HG03469 (cell line): ENCODE results near the gene PLXDC2.

Experiments used
- ATAC-seq: cut with Tn5 transposase; IDR thresholded peaks from one replicate; pipeline ENCODE4 v1.9.1; 2021; ENCODE audit warnings: mild to moderate bottlenecking, moderate library complexity, moderate number of reproducible peaks; ENCODE audit not compliant: unreplicated experiment

PLXDC2 gene

DNA sequence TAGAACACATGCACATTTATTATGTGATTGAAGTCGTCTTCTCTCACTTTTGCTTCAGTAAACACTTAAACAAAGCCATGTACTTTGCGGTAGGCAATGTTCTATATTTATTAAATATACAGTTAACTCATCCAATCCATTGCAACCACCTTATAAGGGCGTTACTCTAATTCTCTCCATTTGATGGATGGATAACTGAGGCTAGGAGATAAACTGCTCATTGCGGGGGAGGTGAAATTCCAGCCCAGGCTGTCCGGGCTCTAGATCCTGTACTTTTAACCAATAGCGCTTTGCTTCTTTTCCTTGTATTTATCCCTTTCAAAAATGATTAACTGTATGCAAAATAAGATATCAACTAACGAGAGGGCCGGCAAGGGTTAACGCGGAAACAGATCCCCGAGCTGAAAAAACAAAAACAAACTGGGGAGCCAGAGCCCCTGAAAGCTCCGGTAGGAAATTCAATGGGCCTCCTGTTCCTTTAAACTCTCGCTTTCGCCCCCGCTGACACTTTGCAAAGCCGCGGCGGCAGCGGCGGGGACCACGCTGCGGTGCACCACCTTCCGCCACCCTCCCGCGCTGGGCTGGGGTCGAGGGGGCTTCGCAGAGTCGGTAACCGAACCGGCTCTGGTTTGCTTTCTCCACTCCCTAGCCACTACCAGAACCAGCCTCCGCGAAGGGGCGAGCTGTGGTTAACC lies 1.0 kb upstream of the PLXDC2 start:
- ATAC-seq = no peak

DNA sequence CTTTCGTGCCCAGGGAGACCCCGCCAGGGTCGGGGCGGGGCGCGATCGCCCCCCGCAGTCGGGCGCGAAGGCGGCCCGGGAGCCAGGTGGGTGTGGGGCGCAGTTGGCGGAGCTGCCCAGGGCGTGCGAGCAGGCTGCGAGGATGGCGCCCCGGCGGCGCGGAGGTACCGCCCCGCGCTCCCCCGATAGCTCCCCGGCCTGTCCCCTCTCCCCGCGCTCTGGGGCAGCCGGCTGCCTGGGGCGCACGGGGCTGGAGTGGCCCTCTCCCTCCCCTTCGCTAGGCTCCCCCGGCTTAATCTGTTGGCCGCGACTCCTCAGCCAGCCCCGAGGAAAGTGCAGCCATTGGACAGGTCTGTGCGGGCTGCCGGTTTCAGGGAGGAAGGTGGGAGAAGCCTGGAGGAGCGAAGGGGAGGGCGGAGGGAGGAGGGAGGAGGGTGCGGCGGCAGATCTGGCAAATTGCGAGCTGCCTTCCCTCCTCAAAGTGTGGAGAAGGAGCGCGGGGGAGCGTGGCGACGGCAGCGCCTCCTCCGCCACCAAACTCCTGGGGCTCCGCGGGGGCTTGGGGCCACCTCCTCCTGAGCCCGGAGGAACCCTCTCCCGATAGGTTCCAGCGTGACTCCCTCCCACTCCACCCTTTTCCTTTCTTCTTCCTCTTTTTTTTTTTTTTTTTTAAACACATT lies 361 bp upstream of the PLXDC2 start:
- no peak for ATAC-seq

DNA sequence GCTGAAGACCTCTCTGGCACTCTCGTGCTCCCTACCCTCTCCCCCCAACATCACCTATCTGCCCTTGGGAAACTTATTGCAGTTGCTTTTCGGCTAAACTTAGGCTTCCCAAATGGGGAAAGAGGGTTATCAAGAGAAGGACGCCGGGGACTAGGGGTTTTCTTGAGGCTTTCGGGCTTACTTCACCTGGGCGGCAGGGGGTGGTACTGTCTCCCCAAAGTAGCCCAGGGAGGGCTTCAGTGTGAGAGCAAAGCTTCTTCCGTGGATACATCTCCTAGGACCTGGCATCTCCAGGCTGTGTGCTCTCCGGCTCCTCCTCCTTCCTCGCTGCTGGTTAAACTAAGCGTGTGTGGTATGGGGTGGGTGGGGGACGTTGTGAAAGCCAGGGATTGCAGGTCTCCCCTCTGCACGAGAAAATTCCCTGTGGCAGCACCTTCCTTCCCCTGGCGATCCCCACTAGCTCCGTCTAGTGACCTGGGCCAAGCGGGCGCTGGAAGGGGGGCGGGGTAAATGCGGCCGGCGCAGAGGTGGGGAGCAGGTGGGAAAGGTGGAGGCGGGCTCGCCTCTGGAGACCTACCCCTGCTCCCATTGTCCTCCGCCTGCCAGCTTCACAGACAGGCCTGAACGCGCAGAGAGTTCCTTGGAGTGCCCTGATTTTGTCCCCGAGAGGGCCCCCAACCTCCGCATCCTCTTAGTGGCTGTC lies 1.1 kb downstream of the PLXDC2 start:
- ATAC-seq = no peak

DNA sequence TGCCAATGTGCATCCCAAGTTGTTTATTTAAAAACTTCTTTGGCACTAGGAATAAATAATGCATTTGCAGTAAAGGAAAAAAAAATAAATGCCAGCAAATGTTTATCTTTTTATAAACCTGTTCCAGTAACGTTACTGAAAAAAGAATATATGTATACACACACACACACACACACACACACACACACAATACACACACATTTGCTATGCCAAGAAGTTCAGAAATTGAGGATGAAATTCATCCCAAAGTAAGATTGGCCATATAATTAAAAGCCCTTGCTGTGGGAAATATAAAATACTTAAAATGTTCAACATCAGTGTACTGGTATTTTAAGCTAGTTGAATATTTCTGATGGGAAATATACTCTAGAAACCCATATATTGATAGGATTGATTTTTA lies 2.6 kb downstream of the PLXDC2 start:
- ATAC-seq = no peak

DNA sequence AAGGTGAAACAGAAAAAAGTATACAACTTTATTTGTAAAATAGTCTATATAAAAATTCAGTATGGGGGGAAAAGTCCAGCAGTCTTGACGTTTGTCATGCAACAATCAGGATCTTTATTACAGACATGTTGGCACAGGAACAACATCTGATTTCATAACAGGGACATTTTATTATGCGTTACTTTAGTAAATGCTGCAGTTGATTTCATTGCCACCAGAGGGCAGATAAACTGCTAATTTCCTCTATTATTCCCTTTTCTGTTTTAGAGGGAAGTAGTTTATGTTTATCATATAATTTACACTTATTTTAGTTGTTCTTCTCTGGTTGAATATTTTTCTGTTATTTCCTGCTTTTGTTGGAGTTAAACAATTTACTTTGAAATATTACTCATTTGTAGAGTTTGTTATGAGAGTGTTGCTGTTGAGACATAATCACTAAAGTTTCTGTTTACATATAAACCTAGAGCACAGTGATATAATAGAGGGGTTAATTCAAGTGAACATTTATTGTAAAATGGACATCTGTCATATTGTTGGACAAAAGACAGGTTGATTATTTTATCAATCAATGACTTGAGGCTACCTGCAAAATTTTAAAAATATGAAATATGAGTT lies 3.3 kb downstream of the PLXDC2 start:
- ATAC-seq = no peak

DNA sequence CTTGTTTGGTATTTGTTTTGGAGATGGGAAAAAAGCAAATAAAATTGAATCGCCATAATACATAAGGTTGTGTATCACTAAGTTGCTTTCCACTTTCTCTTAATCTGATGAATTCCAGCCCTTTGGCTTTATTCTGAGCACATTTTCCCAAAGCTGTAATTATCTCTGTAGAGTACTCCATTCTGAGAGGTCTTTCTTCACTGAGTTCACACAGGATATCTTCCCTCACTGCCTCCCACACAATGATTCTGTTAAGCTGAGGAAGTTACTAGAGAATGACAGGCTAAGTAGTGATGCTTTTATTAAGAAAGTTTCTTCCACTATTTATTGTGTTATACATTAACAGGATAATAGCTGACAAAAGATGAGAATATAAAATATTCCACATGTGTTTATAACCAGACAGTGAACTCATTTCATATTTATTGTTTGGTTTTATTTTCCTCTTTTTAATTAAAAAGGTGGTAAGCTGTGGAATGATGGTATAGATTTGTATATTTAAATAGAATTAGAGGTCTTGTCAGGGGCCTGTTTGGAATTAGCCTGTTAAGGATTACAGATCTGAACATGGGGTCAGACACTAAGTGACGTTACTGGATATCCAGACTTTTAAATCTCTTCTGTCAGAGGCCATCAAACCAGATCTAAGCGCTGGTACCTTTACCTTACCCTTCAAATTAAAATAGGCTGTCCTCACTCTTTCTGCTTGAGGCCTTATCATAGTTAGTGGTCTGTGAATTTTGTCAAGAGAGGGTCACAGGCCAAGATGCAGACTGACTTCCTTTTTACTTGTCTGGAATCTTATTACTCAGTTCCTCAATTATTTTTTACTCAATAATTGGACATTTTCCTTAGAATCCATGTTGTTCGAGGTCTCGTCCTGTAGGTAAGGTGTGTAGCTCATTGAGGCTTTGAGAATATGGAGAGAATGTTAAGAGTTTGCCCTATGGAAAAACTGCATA lies 8.4 kb downstream of the PLXDC2 start:
- no peak for ATAC-seq

DNA sequence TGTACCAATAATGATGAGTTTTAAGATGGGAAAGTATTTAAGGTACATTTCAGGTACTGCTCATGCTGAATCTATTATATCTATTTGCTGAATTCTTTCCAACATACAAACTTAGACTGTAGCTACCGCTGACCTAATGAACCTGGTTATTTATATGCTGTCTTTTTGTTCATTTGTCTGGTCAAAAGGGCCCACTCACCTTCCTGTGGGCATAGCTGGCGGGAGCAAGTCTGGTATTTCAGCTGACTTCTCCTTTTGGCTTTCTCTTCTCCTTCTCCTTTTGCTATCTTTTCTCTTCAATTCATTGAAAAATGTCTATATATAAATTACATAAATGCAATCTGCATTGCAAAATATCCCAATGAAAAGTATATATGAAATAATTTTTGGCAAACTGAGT lies 9.5 kb downstream of the PLXDC2 start:
- no peak for ATAC-seq

DNA sequence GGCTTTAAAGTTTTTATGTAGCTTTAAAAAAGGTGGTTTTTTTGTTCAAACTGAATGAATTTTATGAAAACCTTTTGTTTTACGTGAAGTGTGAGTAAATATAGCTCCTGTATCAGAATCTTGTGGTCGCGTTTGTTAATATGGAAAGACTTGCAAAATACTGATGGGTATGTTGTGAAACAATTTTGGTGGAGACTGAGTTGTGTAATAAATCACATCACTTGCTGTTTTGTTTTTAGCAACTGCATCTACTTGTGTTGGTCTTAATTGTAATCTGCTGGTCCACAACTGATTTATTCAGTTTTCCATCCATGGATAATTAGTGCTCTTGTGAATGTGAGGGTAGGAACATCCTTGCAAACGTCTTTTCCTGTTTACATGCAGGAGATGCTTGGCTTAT lies 10.5 kb downstream of the PLXDC2 start:
- ATAC-seq = no peak

DNA sequence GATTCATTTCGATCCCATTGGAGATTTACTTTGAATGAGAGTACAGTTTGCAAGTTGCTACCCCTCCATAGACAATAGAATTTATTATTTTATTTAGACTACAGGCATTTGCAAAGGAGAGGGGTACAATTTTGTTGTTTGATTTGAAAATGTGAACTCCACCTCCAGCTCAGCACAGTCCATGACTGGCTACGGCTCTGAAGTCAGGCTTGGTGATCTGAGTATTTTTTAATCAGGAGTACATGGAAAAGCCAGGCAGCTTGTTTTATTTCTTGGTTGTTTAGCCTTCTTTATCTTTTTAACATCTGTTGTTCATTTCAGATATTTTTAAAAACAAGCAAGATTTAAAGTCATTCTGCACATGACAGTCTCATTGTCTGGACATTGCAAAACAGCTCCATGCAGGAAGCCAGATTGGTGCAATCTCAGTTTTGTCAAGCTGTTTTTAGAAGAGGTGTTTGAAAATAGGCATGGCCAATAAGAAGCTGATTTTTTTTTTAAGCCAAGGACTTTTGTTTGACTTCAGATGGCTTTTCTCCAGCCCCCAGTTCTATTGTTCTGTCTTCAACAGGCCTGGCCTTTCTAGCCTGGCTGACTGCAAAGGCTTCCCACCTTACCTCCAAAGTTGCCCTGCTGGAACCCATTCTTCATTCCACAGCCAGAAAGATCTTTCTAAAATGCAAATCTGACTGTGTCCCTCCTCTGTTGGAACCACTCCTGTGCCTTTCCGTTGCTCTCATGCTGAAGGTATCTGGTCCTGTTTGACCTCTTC lies 12.2 kb downstream of the PLXDC2 start:
- ATAC-seq = no peak

DNA sequence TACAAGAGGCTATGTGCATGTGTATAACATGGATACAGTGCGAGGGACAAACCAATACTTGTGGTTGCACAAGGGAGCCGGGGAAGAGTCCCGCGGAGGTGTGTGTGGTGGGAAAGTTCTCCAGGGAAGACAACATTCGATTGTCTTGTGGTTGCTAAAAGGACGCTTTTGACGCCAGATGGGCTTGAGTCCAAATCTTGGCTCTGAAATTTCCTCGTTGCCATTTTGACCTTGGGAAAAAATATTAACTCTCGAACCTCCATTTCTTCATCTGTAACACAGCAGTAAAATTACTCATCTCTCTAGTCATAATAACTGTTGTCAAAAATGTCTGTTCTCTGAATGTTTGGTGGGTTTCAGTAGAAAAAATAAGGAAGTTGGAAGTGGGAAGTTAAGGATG lies 16.5 kb downstream of the PLXDC2 start:
- no peak for ATAC-seq

DNA sequence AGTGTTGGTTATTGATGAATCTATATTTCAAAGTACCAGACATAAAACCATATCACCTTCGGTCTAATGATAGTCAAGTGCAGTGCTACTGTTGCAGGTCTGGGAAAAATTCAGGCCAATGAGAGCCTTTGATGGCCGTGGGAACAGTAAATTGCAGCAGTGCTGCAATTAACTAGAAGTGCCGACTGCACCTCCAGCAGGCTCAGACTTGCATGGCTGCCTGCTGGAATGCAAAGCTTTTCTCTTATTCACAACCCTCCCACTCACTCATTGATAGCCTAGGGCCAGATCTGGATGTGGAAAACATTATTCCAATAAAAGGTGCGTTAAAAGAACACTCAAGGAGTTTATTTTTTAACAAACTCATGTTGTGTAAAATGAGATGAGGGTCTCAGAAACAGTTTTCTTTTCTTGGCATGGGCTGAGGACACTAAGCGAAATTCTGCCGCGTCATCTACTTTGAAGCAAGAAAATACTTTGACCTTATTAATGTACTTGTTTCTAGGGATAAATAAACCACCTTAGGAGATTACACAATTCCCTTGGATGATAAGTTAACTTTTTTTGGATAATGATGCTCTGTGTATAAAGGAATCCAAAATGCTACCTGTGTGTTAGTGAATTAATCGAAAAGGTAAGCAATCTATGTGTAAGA lies 17.1 kb downstream of the PLXDC2 start:
- no peak for ATAC-seq

DNA sequence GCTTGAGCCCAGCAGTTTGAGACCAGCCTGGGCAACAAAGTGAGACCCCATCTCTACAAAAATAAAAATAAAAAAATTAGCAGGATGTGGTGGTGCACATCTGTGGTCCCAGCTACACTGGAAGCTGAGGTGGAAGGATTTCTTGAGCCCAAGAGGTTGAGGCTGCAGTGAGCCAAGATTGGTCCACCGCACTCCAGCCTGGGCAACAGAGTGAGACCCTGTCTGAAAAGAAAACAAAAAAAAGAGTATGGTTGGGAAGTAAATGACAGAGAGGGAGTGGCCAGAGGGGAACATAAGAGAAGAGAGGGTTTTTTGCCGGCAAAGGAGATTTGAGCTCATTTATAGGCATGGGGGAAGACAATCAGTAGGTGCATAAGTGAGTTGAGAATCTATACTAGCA lies 19.7 kb downstream of the PLXDC2 start:
- ATAC-seq = no peak

DNA sequence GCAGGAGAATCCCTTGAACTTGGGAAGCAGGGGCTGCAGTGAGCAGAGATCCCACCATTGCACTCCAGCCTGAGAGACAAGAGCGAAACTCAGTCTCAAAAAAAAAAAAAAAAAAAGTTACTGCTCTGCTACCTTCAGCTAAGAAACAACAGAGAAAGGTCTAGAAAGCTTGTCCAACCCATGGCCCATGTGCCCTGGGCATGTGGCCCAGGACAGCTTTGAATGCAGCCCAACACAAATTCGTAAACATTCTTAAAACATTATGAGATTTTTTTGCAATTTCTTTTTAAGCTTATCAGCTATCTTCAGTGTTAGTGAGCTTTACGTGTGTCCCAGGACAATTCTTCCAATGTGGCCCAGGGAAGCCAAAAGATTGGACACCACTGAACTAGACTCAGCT lies 22.9 kb downstream of the PLXDC2 start:
- ATAC-seq = no peak

DNA sequence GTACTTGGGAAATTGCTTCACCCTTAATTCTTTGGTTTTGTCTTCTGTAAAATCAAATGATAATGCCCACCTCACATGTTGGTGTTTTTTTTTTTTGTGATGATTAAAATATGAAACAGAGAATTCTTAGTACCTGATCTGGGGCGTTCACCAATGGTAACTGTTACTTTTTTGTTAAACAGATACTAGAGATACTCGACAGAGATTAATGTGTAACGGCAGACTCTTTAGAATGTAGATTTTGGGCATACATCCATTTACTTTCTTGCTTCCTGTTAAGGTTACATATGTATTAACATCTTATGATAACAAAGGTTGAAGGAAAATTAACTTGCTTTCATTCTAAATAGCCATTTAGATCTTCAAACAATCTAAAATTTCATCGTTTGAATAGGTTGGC lies 23.3 kb downstream of the PLXDC2 start:
- ATAC-seq = no peak

DNA sequence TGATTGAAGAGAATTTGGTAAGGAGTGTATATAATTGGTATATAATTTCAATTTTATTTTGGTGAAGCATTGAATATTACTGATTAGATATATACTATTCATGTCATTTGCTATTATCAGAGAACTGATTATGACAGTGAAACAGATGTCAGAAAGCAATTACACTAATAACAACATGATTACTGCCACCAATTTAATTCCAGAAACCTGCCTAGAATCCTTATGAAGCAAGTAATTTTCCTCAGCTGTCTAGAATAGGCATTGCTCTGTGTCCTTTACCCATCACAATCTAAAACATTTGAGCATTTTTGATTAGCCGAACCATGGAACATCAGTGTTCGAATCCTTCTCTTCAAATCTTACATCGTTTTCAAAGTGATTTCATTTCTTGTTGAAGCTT lies 24.5 kb downstream of the PLXDC2 start:
- no peak for ATAC-seq

DNA sequence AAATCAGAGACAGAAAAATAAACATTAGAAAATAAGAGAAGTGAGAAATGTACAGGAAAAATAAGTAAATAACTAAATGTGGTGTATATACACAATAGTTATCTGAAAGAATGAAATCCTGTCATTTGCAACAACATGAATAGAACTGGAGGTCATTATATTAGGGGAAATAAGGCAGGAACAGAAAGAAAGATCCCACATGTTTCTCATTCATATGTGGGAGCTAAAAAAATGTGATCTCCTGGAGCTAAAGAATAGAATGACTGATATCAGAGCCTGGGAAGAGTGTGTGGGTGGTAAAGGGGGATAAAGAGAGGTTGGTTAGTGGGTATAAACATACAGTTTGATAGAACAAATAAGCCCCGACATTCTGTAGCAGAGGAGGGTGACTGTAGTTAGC lies 27.3 kb downstream of the PLXDC2 start:
- no peak for ATAC-seq

DNA sequence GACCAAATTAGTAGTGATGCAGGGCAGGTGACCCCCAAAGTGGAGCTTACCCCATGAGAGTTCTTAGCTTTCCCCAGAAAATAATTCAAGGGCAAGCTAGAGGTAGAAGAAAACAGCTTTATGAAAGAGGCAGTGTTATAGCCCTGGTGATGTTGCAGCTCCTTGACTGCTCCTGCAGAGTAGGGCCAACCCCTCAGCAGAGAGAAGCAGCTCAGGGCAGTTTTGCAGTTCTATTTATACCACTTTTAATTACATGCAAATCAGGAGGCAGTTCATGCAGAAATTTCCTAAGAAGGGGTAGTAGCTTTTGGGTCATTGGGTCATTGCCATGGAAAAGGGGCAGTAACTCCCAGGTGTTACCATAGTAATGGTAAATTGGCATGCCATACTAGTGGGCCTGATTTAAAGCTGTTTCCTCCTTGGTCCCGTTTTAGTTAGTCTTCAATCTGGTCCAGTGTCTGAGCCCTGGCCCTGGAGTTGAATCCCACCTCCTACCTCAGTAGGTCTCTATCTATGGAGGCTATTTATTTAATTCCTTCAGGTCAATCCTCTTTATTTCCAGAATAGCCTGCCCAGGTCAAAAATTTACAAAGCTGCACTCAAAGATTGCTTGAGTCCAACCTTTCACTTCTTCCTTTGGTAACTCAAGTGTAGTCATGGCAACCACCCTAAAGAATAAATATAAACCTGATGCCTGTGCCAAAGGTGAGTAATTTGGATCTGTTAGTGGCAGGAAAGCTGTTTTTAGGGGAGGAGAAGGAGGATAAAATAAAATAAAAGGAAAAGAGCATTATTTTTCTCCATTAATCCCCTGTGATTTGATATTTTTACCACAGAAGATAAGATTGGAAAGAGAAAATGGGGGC lies 29.5 kb downstream of the PLXDC2 start:
- ATAC-seq = no peak

DNA sequence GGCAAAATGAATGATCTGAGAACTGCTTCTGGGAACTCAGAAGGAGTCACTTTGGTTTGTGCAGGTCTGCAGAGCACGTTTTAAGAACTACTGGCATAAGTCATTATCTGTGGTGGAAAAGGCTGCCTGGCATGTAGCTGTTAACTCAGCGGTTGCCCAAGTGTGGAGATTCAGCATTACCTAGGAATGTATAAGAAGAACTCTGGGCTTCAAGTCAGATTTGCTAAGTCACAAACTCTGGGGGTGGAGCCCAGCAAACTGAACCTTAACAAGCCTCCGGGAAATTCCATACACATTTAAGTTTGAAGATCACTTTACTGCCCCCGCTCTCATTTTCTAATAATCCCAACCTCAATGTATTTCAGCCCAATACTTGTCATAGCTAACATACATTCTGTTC lies 31.1 kb downstream of the PLXDC2 start:
- no peak for ATAC-seq
